GM18519 (cell line): ENCODE data around the gene SSTR3.

Experiments
- ATAC-seq: cut with Tn5 transposase; IDR thresholded peaks from one replicate; pipeline ENCODE4 v1.9.1; 2021; ENCODE audit warnings: mild to moderate bottlenecking, moderate library complexity; ENCODE audit not compliant: unreplicated experiment, low FRiP score

The SSTR3 gene

GRCh38 chr22:37198258-37199102 is 13.8 kb downstream of the SSTR3 start:
- ATAC-seq = no peak

- no peak for ATAC-seq
Measured at GRCh38 chr22:37197451-37198257, 14.6 kb downstream of the SSTR3 start.

GRCh38 chr22:37196539-37197450 is 15.5 kb downstream of the SSTR3 start:
- no peak for ATAC-seq

GRCh38 chr22:37195921-37196320 is 16.4 kb downstream of the SSTR3 start:
- no peak for ATAC-seq

- ATAC-seq = no peak
Measured at GRCh38 chr22:37194750-37195149, 17.5 kb downstream of the SSTR3 start.

- ATAC-seq = no peak
Measured at GRCh38 chr22:37193629-37194191, 18.6 kb downstream of the SSTR3 start.

- ATAC-seq = no peak
Measured at GRCh38 chr22:37192741-37193140, 19.5 kb downstream of the SSTR3 start.

GRCh38 chr22:37192204-37192603 is 20.1 kb downstream of the SSTR3 start:
- no peak for ATAC-seq

- ATAC-seq = no peak
Measured at GRCh38 chr22:37190262-37190780, 22.0 kb downstream of the SSTR3 start.

GRCh38 chr22:37188901-37189466 is 23.3 kb downstream of the SSTR3 start:
- no peak for ATAC-seq

GRCh38 chr22:37187891-37188761 is 24.2 kb downstream of the SSTR3 start, which contains the start of gene C1QTNF6:
TSS of gene C1QTNF6 (minus strand) at chr22:37188247. CDS start at chr22:37188213, 34 bp downstream.
- no peak for ATAC-seq

GRCh38 chr22:37187552-37187890 is 24.8 kb downstream of the SSTR3 start:
- no peak for ATAC-seq

GRCh38 chr22:37186997-37187522 is 25.2 kb downstream of the SSTR3 start:
- ATAC-seq = no peak

GRCh38 chr22:37186228-37186996 is 25.9 kb downstream of the SSTR3 start:
- ATAC-seq = no peak

- ATAC-seq = no peak
Measured at GRCh38 chr22:37185646-37186227, 26.5 kb downstream of the SSTR3 start.

- ATAC-seq = no peak
Measured at GRCh38 chr22:37184816-37185541, 27.3 kb downstream of the SSTR3 start.

- no peak for ATAC-seq
Measured at GRCh38 chr22:37184380-37184755, 27.9 kb downstream of the SSTR3 start.
